A549 (cell line): ENCODE results near the gene TMEM132D.

Experiments used
- EHMT2 ChIP-seq: fragments of 200-600 bp; sonication (generic); IDR thresholded peaks from 2 replicates; pipeline ENCODE4 v1.6.1; 2016; ENCODE audit warnings: antibody characterized with exemption, low read depth, mild to moderate bottlenecking, moderate library complexity
- KDM1A ChIP-seq: fragments of 200-600 bp; sonication (generic); IDR thresholded peaks from 2 replicates; pipeline ENCODE4 v1.6.1; 2016; ENCODE audit warnings: low read depth, mild to moderate bottlenecking
- POLR2A ChIP-seq: IDR thresholded peaks from 2 replicates; pipeline ENCODE4 v1.6.1; 2012; ENCODE audit warnings: mild to moderate bottlenecking, low read length
- RFX5 ChIP-seq: fragments of 450-650 bp; IDR thresholded peaks from 2 replicates; pipeline ENCODE4 v1.7.1; 2014; ENCODE audit warnings: antibody characterized with exemption, mild to moderate bottlenecking, moderate library complexity
- SMC3 ChIP-seq: fragments of >200 bp; sonication (Bioruptor Twin); formaldehyde crosslinking; IDR thresholded peaks from 3 replicates; pipeline ENCODE4 v1.6.1; 2018; ENCODE audit warnings: inconsistent platforms
- TF ChIP-seq, protein P1 (sequence below): fragments of 200-600 bp; sonication (generic); IDR thresholded peaks from 2 replicates; pipeline ENCODE4 v1.6.1; 2016; ENCODE audit warnings: antibody characterized with exemption, mild to moderate bottlenecking, moderate library complexity
- TF ChIP-seq, protein P2 (sequence below): fragments of >200 bp; sonication (Bioruptor Twin); formaldehyde crosslinking; IDR thresholded peaks from 3 replicates; pipeline ENCODE4 v1.5.1; 2016

DNA sequence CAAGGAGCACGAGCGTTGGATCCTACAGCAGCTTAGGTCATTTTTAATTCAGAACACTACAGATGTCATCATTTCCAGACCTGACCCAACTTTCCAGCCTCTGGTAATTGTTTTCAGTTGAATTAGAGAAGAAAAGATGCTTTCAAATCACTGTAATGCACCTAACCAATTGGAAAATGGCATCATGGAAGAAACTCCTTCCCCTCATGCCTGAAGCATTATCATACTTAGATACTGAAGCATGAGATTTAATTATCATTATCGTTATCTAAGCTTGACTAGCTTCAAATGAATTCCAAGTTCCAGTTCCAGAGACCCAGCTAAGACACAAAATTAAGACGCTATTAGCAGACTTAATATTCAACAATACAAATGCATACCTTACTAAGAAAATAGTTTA is 299.3 kb downstream of the TMEM132D start:
- TF ChIP-seq KDM1A, result no peak
- no peak for TF ChIP-seq POLR2A
- TF ChIP-seq SMC3, result no peak
- TF ChIP-seq, protein P1, sequence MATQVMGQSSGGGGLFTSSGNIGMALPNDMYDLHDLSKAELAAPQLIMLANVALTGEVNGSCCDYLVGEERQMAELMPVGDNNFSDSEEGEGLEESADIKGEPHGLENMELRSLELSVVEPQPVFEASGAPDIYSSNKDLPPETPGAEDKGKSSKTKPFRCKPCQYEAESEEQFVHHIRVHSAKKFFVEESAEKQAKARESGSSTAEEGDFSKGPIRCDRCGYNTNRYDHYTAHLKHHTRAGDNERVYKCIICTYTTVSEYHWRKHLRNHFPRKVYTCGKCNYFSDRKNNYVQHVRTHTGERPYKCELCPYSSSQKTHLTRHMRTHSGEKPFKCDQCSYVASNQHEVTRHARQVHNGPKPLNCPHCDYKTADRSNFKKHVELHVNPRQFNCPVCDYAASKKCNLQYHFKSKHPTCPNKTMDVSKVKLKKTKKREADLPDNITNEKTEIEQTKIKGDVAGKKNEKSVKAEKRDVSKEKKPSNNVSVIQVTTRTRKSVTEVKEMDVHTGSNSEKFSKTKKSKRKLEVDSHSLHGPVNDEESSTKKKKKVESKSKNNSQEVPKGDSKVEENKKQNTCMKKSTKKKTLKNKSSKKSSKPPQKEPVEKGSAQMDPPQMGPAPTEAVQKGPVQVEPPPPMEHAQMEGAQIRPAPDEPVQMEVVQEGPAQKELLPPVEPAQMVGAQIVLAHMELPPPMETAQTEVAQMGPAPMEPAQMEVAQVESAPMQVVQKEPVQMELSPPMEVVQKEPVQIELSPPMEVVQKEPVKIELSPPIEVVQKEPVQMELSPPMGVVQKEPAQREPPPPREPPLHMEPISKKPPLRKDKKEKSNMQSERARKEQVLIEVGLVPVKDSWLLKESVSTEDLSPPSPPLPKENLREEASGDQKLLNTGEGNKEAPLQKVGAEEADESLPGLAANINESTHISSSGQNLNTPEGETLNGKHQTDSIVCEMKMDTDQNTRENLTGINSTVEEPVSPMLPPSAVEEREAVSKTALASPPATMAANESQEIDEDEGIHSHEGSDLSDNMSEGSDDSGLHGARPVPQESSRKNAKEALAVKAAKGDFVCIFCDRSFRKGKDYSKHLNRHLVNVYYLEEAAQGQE, result no peak
- no peak for TF ChIP-seq EHMT2
- no peak for TF ChIP-seq RFX5
- TF ChIP-seq, protein P2, sequence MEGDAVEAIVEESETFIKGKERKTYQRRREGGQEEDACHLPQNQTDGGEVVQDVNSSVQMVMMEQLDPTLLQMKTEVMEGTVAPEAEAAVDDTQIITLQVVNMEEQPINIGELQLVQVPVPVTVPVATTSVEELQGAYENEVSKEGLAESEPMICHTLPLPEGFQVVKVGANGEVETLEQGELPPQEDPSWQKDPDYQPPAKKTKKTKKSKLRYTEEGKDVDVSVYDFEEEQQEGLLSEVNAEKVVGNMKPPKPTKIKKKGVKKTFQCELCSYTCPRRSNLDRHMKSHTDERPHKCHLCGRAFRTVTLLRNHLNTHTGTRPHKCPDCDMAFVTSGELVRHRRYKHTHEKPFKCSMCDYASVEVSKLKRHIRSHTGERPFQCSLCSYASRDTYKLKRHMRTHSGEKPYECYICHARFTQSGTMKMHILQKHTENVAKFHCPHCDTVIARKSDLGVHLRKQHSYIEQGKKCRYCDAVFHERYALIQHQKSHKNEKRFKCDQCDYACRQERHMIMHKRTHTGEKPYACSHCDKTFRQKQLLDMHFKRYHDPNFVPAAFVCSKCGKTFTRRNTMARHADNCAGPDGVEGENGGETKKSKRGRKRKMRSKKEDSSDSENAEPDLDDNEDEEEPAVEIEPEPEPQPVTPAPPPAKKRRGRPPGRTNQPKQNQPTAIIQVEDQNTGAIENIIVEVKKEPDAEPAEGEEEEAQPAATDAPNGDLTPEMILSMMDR, result no peak
